ENCODE measurements around the gene PARP4. TPM values are rescaled to one million over a fixed set of nuclear protein-coding genes. Genes with fewer than 3 reads are reported as not detected.

PARP4 gene
- total RNA-seq, 1 donor from 2014 or later, result 30.3 TPM

- peaks cover 56% of the 10 kb centered on the region for H3K27me3 Mint-ChIP-seq
- no peaks in the 10 kb centered on the region for H3K9me3 Mint-ChIP-seq
- DNase-seq (ENCODE audit: extremely low spot score, unreplicated experiment), result no peak
- H3K36me3 Mint-ChIP-seq, result no peaks in the 10 kb centered on the region
- no peak overlapping the region for H3K27ac Mint-ChIP-seq
- H3K4me3 Mint-ChIP-seq, result no peak overlapping the region
- no peaks in the 10 kb centered on the region for H3K4me1 Mint-ChIP-seq (ENCODE audit: unreplicated experiment)
- TF ChIP-seq CTCF (conservative IDR thresholded peaks at IDR 0.05), result peak; percentile 28
Measured at GRCh38 chr13:24540236-24541126, 27.9 kb upstream of the PARP4 start.

- H3K36me3 Mint-ChIP-seq, result no peaks in the 10 kb centered on the region
- no peak overlapping the region for H3K4me3 Mint-ChIP-seq
- no peak for DNase-seq (ENCODE audit: extremely low spot score, unreplicated experiment)
- H3K9me3 Mint-ChIP-seq, result no peaks in the 10 kb centered on the region
- H3K27me3 Mint-ChIP-seq, result peaks cover 56% of the 10 kb centered on the region
- H3K4me1 Mint-ChIP-seq (ENCODE audit: unreplicated experiment), result no peaks in the 10 kb centered on the region
- TF ChIP-seq CTCF (conservative IDR thresholded peaks at IDR 0.05), result no peak
- no peak overlapping the region for H3K27ac Mint-ChIP-seq
Measured at GRCh38 chr13:24539500-24540165, 27.1 kb upstream of the PARP4 start.

- H3K9me3 Mint-ChIP-seq, result no peaks in the 10 kb centered on the region
Measured at GRCh38 chr13:24529478-24529877, 16.9 kb upstream of the PARP4 start.

GRCh38 chr13:24528816-24529398, 16.3 kb upstream of the PARP4 start:
- no peak for TF ChIP-seq CTCF (conservative IDR thresholded peaks at IDR 0.05)
- DNase-seq (ENCODE audit: extremely low spot score, unreplicated experiment), result no peak
- Mint-ChIP-seq H3K4me1 (ENCODE audit: unreplicated experiment) (no peaks in the 10 kb centered on the region), H3K27me3 (peaks cover 19% of the 10 kb centered on the region), H3K27ac (no peak overlapping the region), H3K4me3 (no peak overlapping the region), H3K36me3 (no peaks in the 10 kb centered on the region), H3K9me3 (no peaks in the 10 kb centered on the region)

More at GRCh38 chr13:24529478-24529877, 16.9 kb upstream of the PARP4 start:
- Mint-ChIP-seq H3K27me3 (peaks cover 23% of the 10 kb centered on the region), H3K4me1 (ENCODE audit: unreplicated experiment) (no peaks in the 10 kb centered on the region), H3K4me3 (no peak overlapping the region), H3K27ac (no peak overlapping the region), H3K36me3 (no peaks in the 10 kb centered on the region)
- TF ChIP-seq CTCF (conservative IDR thresholded peaks at IDR 0.05), result no peak
- no peak for DNase-seq (ENCODE audit: extremely low spot score, unreplicated experiment)

- TF ChIP-seq CTCF (conservative IDR thresholded peaks at IDR 0.05), result no peak
- Mint-ChIP-seq H3K9me3 (no peaks in the 10 kb centered on the region), H3K4me1 (ENCODE audit: unreplicated experiment) (no peaks in the 10 kb centered on the region), H3K4me3 (no peak overlapping the region), H3K27ac (no peak overlapping the region), H3K27me3 (peaks cover 12% of the 10 kb centered on the region), H3K36me3 (no peaks in the 10 kb centered on the region)
- DNase-seq (ENCODE audit: extremely low spot score, unreplicated experiment), result no peak
Measured at GRCh38 chr13:24527266-24527775, 14.7 kb upstream of the PARP4 start.
